Hypothalamus (tissue), 51 donors: ENCODE measurements around the gene PARP9.

Source experiments
- DNase-seq, 51 donors: peaks; one replicate each; lab custom pipeline; 2025; lab: John Stamatoyannopoulos, UW

PARP9 gene

DNA sequence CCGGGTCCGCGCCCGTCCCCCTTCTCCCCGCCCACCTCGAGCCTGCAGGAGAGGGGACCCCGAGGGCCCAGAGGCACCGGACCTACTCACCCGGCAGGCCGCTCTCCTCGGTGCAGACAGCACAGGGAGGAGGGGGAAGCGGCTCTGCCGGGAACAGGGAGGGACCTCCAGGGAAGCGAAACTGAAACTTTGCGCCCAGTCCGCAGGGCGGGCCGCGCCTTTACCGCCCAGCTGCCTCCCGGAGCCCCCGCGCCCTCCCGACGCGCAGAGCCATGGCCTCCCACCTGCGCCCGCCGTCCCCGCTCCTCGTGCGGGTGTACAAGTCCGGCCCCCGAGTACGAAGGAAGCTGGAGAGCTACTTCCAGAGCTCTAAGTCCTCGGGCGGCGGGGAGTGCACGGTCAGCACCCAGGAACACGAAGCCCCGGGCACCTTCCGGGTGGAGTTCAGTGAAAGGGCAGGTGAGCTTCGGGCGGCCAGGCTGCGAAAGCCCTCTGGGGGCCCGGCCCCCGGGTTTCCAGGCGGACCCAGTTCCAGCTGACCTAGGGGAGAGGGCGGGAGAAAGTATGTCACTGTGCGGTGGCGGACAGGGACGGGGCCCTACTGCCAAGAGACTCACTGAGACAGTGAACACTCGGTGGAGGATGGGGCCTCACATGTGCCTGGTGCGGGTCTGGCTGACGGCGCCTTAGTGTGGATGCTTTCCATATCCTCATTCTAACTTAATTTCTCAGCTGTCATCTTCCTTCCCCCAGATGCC lies at the start of gene PARP9, which contains the start of gene DTX3L:
Gene PARP9, minus strand, starts transcription at position 146 of the 758 bp plus-strand sequence. CDS start 4,680 bp downstream, outside the sequence.
Gene DTX3L, plus strand, starts transcription at position 184 of the 758 bp plus-strand sequence. Its CDS starts 89 bp downstream, at position 273.
- DNase-seq: peak; percentile 6 to 93 (median 56)

DNA sequence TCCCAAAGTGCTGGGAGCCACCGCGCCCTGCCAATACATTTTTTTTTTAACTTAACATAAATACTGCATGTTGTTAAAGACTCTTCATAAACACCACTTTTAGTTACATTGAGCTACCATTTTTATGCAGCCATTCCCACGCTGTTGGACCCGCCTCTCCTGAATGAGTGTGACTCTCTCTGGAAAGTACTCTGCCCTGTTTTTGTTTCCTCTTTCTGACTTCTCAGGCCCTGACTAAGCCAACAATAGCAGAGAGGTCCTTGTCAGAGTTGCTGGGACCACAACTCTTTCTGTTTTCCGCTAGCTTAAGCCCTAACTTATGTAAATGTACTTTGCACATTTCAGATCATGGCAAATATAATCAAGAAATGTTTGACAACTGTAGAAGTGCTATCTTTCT lies 48.6 kb upstream of the PARP9 start:
- DNase-seq: no peak

GRCh38 chr3:122609798-122610559 lies 45.9 kb upstream of the PARP9 start:
- DNase-seq: no peak

DNA sequence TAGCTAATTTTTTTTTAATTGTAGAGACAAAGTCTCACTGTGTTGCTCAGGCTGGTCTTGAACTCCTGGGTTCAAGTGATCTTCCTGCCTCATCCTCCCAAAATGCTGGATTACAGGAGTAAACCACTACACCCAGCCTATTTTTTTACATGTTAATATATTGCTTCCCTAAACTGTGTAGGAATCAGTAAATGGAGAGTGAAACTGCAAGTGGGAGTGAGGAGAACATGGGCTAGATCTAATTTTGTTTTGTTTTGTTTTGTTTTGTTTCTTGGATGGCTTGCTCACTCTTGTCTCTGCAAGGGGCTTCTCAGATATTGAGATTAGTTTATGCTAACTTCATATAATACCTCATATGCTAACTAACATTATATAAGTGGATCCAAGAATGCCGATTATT lies 44.8 kb upstream of the PARP9 start:
- DNase-seq: no peak

DNA sequence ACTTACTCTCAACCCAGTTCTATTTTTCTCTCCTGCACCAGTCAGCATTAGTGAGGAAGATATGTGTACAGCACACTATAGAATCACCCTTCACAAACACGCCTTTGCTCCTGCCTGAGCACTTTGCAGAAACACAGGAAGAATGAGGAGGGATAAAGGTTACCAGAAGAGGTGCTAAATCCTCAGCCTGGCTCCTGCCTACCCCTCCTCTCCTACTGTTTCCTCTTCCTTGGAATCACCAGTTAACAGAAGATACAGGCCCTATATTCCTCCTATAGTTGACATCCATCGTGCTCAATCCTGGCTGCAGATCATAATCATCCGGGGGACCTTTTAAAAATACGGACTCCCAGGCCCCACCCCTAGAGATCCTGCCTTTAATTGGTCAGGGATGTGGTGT lies 42.2 kb upstream of the PARP9 start:
- no peak for DNase-seq

DNA sequence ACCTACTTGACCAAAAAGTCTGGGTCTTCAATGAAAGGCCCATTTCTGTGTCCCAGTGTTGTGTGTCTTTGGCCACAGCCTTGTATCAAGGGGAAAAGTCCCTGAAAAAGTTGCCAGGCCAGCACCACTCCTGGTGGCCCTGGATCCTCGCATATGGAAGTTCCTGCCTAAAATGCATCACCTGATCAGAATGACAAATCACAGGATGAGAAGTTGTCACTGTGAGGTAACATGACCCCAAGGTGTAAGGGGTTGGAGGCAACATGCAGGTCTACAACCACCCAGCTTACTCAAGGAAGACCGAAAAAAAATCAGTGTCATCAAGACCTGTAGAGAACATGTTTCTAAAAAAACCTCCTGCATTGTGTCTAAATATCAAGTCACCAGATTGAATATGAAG lies 39.0 kb upstream of the PARP9 start:
- DNase-seq: no peak

GRCh38 chr3:122602011-122602710 lies 38.1 kb upstream of the PARP9 start:
- DNase-seq: no peak

GRCh38 chr3:122598556-122598955 lies 34.5 kb upstream of the PARP9 start:
- DNase-seq: no peak

DNA sequence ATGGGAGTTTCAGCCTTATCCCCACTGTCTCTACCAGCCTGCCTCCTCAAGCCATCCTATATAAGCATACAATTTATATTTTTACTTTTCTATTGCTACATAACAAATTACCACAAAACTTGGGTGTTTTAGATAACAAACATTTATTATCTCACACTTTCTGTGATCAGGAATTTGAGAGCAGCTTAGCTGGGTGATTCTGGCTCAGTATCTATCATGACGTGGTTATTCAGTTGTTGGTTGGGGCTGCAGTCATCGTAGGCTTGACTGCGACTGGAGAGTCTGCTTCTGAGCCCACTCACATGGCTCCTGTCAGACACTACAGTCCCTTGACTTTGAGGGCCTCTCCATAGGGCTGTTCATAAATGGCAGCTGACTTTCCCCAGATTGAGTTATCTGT lies 34.1 kb upstream of the PARP9 start:
- DNase-seq: no peak

GRCh38 chr3:122594025-122594424 lies 29.9 kb upstream of the PARP9 start:
- DNase-seq: no peak

- no peak for DNase-seq
These were observed 26.5 kb upstream of the PARP9 start for GRCh38 chr3:122590610-122591009.

- no peak for DNase-seq
These were observed 25.2 kb upstream of the PARP9 start for GRCh38 chr3:122589297-122589696.

- no peak for DNase-seq
These were observed 23.5 kb upstream of the PARP9 start for GRCh38 chr3:122587572-122587971.

GRCh38 chr3:122586773-122587485 lies 22.8 kb upstream of the PARP9 start:
- no peak for DNase-seq

DNA sequence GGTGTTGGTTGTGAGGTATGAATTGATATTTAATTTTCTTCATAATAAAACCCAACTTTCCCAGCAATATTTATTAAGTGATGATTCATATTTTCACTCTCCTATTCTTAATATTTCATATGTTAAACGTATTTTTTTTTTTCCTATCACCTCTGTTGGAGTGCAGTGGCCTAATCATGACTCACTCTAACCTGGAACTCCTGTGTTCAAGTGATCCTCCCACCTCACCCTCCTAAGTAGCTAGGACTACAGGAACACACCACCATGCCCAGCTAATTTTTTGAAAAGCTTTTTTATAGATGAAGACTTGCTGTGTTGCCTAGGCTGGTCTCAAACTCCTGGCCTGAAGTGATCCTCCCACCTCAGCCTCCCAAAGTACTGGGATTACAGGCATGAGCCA lies 22.0 kb upstream of the PARP9 start:
- DNase-seq: no peak

- DNase-seq: no peak
These were observed 18.3 kb upstream of the PARP9 start for GRCh38 chr3:122582390-122582789.

DNA sequence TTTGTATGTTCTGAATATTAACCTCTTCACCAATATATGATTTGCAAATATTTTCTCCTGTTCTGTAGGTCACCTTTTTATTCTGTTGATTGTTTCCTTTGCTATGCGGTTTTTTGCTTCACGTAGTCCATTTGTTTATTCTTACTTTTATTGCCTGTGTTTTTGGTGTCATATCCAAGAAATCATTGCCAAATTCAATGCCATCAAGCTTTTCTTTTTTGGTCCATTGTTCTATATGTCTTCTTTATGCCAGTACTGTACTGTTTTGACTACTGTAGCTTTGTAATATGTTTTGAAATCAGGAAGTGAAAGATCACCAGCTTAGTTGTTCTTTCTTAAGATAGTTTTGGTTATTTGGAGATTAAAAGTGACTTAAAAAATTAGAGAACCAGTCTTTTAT lies 17.5 kb upstream of the PARP9 start:
- no peak for DNase-seq

- no peak for DNase-seq
These were observed 16.4 kb upstream of the PARP9 start for GRCh38 chr3:122580470-122580869.

GRCh38 chr3:122578069-122578740 lies 14.1 kb upstream of the PARP9 start:
- no peak for DNase-seq

GRCh38 chr3:122577409-122578031 lies 13.4 kb upstream of the PARP9 start, which contains the start of gene PARP15:
Gene PARP15, plus strand, starts transcription at chr3:122577650. Its CDS starts 18 bp downstream, at chr3:122577668.
- DNase-seq: peak in 1 of 51 donors; percentile 2
